GM18505 (cell line): Measurements from ENCODE around the gene CXCL6.

Experiments
- ATAC-seq: cut with Tn5 transposase; IDR thresholded peaks from one replicate; pipeline ENCODE4 v1.9.1; 2021; ENCODE audit not compliant: unreplicated experiment
- POLR2A ChIP-seq: IDR thresholded peaks from 4 replicates; pipeline ENCODE4 v1.6.1; 2011; ENCODE audit warnings: borderline replicate concordance; ENCODE audit not compliant: insufficient read depth, insufficient read length; ENCODE audit errors: extremely low read depth

CXCL6 gene

DNA sequence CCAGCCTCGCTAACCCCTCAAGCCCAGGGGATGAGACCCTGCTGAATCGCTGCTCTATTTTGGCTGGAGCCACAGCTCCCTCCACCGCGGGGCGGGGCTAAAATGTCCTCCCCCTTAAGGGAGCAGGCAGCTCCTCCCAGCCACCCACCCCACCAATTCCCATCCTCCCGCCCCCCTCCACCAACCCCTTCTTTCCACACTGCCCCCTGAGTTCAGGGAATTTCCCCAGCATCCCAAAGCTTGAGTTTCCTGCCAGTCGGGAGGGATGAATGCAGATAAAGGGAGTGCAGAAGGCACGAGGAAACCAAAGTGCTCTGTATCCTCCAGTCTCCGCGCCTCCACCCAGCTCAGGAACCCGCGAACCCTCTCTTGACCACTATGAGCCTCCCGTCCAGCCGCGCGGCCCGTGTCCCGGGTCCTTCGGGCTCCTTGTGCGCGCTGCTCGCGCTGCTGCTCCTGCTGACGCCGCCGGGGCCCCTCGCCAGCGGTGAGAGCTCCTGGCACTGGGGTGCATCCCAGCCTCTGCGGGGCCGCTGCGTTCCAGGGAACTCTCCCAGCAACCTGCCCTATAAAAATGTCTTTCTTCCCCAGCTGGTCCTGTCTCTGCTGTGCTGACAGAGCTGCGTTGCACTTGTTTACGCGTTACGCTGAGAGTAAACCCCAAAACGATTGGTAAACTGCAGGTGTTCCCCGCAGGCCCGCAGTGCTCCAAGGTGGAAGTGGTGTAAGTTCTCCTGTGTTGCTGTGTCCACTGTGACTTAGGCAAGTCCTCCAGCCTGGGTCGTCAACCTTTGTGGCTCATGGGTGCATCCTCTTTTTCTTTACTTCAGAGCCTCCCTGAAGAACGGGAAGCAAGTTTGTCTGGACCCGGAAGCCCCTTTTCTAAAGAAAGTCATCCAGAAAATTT lies at the start of gene CXCL6:
CXCL6 (plus strand) TSS at position 306 of the 907 bp plus-strand sequence; CDS start at position 379, 73 bp downstream.
- no peak for ATAC-seq
- no peak for TF ChIP-seq POLR2A

DNA sequence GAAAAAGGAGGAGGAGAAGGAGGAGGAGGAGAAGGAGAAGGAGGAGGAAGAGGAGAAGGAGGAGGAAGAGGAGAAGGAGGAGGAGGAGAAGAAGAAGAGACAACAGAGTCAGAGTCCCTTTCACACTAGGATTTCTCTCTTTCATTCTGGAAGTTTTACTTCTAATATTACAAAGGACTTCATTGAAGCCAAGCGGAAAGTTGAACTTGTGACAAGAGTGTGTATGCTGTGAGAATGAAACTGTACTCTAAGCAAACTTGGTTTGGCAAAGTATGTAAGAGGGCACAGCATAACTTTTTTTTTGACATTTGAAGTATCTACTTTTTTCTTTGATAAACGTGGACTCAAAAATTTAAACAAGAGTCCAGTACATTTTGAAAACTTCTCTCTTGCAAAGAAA lies 48.1 kb upstream of the CXCL6 start:
- TF ChIP-seq POLR2A: no peak
- no peak for ATAC-seq

DNA sequence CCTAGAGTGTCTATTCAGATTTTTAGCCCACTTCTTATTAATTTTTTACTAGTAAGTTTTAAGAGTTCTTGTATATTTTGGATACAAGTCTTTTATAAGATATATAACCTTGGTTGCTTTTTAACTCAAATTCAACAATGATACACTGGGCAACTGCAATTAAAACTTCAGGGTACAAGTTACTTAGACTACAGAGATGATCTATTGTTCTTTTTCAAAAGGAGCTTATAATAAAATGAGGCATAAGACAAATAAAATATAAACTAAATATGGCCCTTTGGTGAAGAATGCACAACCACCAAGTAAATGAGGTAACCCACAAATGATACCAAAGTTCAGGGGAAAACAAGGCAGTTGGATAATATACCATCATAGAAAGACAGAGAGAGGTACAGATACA lies 37.6 kb upstream of the CXCL6 start:
- no peak for TF ChIP-seq POLR2A
- ATAC-seq: no peak

DNA sequence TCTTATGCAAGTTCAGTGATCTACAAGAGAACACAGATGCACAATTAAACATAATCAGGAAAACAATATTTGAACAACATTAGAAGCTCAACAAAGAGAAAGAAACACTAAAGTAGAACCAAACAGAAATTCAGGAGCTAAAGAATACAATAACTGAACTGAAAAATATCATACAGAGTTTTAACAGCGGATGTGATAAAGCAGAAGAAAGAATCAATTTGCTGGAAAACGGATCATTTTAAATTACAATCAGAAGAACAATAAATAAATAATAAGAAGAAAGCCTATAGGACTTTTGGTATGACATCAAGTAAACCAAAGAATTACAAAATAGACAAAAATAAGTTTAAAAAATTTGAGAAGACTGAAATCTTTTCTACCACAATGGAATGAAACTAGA lies 36.3 kb upstream of the CXCL6 start:
- ATAC-seq: no peak
- TF ChIP-seq POLR2A: no peak

DNA sequence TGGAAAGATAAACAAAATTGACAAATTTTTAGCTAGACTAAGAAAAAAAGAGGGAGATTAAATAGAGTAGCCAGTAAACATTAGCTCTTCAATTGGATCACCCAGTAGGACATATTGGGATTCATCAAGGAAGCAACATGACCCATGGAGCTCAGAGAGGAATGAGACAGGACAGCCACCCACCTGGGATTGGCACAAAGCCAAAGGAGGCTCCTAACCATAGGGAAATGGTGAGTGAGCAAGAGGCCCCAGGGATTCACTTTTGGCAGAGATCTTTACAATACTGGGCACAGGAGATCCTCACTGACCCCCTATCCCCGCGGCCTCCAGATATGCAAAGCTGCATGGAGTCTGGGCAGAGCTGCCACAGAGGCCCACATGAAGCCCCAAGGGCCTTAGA lies 34.8 kb upstream of the CXCL6 start:
- TF ChIP-seq POLR2A: no peak
- ATAC-seq: no peak

DNA sequence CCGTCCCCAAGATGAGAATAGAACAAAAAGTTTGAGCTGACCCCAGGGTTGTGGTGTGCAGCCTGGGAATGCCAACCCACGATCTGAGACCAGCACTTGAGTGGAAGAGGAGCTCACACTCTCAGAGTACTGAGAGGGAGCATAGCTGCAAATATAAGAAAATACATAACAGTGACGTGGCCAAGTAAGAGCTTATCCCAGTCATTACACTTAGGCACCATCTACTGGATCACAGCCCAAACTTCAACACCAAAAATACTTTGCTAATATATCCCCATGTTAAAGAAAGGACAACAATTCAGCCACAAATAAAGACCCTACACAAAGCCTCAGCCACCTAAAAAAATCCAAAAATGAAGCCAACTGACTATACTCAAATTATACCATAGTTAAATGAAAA lies 33.3 kb upstream of the CXCL6 start:
- no peak for TF ChIP-seq POLR2A
- no peak for ATAC-seq

GRCh38 chr4:73810191-73810590 lies 26.3 kb upstream of the CXCL6 start:
- no peak for TF ChIP-seq POLR2A
- no peak for ATAC-seq

DNA sequence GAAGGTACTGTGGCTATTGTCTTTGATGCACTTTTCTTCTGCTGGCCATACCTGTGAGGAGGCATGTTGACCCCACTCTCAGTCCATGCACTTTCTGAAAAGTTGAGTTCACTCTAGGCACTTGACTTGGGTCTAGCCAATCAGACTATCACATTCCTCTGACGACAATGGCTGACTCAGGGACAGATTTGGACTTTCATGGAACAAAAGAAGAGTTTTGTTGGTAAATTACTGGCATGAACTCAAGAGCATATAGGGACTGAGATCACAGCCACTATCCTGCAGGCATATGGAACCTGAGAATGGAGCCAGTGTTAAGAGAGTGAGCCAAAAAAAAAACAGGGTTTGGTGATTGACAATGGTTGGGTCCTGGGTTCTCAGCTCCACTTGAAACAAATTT lies 24.6 kb upstream of the CXCL6 start:
- no peak for TF ChIP-seq POLR2A
- no peak for ATAC-seq

DNA sequence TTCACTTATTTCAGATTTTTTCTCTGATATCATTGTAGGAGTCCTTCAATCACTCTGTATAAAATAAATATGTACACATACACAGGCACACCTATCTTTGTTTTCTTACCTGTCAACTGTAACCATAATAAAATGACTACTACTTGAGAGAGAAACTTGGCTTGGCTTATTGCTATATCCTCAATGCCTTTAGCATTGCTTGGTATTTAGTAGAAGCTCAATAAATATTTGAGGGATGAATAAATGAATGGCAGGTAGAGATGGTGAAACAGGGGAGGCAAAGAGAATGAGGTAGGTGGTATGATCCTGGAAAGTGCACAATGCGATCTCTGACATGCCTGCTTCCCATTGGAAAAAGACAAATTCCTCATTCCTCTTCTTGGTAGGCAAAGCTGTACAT lies 21.8 kb upstream of the CXCL6 start:
- TF ChIP-seq POLR2A: no peak
- no peak for ATAC-seq

GRCh38 chr4:73815145-73815544 lies 21.3 kb upstream of the CXCL6 start:
- TF ChIP-seq POLR2A: no peak
- no peak for ATAC-seq

DNA sequence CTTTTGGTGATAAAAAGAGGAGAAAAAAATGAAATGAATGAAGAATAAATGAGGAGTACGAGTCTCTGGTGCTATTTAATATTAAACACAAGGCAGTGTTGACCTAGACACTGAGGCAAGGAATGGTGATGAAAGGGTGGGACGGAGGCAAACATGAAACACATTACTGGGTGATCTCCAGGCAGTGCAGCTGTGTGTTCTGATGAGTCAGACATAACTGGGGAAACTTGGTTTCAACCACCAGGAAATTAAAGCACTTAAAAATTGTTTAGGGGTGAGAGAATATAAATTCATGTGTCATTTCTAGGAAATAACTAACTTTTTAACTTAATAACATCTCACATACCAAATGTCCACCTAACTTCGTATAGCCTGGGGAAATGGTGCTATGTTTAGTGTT lies 19.7 kb upstream of the CXCL6 start:
- no peak for ATAC-seq
- TF ChIP-seq POLR2A: no peak

- no peak for TF ChIP-seq POLR2A
- no peak for ATAC-seq
These were observed 19.1 kb upstream of the CXCL6 start for GRCh38 chr4:73817341-73817740.

GRCh38 chr4:73821325-73821724 lies 15.2 kb upstream of the CXCL6 start:
- no peak for ATAC-seq
- TF ChIP-seq POLR2A: no peak

GRCh38 chr4:73822389-73822788 lies 14.1 kb upstream of the CXCL6 start:
- TF ChIP-seq POLR2A: no peak

More at GRCh38 chr4:73822389-73822788, 14.1 kb upstream of the CXCL6 start:
- ATAC-seq: no peak
